ENCODE measurements around the gene INO80.

The INO80 gene

GRCh38 chr15:41128174-41128902, 12.3 kb upstream of the INO80 start:
- ChIA-PET POLR2A (interaction anchor here (0.6 kb wide), 1 partner anchor 13 kb away, joined by 4 read pairs; no protein-coding TSS in a partner anchor), CTCF (no interaction called here)
- TF ChIP-seq CTCF (IDR thresholded peaks at IDR 0.05; ENCODE audit: control extremely low read depth, extremely low read depth, low read depth, missing control alignments) = no peak
- no peak for DNase-seq (ENCODE audit: extremely low spot score)

- no peak for DNase-seq (ENCODE audit: extremely low spot score)
- CTCF ChIA-PET = interaction anchor here (1.1 to 1.4 kb wide), 3 partner anchors 104 to 210 kb away, joined by 3 to 4 read pairs (median 3); partner anchors contain the start of gene CHP1
- no peak for TF ChIP-seq CTCF (IDR thresholded peaks at IDR 0.05; ENCODE audit: control extremely low read depth, extremely low read depth, low read depth, missing control alignments)
- POLR2A ChIA-PET = no interaction called here
Measured at GRCh38 chr15:41125931-41126642, 10.0 kb upstream of the INO80 start.

GRCh38 chr15:41125063-41125669, 9.1 kb upstream of the INO80 start:
- POLR2A ChIA-PET = no interaction called here
- DNase-seq (ENCODE audit: extremely low spot score) = no peak
- TF ChIP-seq CTCF (IDR thresholded peaks at IDR 0.05; ENCODE audit: control extremely low read depth, extremely low read depth, low read depth, missing control alignments) = no peak
- CTCF ChIA-PET = no interaction called here

- TF ChIP-seq CTCF (IDR thresholded peaks at IDR 0.05; ENCODE audit: control extremely low read depth, extremely low read depth, low read depth, missing control alignments) = no peak
- POLR2A ChIA-PET = no interaction called here
- CTCF ChIA-PET = no interaction called here
- no peak for DNase-seq (ENCODE audit: extremely low spot score)
Measured at GRCh38 chr15:41124058-41124457, 8.0 kb upstream of the INO80 start.

- no peak for TF ChIP-seq CTCF (IDR thresholded peaks at IDR 0.05; ENCODE audit: control extremely low read depth, extremely low read depth, low read depth, missing control alignments)
- ChIA-PET CTCF (no interaction called here), POLR2A (no interaction called here)
- no peak for DNase-seq (ENCODE audit: extremely low spot score)
Measured at GRCh38 chr15:41122849-41123248, 6.8 kb upstream of the INO80 start.

GRCh38 chr15:41121951-41122350, 5.9 kb upstream of the INO80 start:
- ChIA-PET CTCF (no interaction called here), POLR2A (no interaction called here)
- no peak for TF ChIP-seq CTCF (IDR thresholded peaks at IDR 0.05; ENCODE audit: control extremely low read depth, extremely low read depth, low read depth, missing control alignments)
- no peak for DNase-seq (ENCODE audit: extremely low spot score)

Measured in GM10248 (cell line).